SKM-1 (cell line): ENCODE data around the gene IFNAR2.

Source experiments
- DNase-seq: peaks from one replicate; lab custom pipeline; 2025; ENCODE audit not compliant: unreplicated experiment; lab: John Stamatoyannopoulos, UW

IFNAR2 gene

GRCh38 chr21:33266789-33267135 is 37.0 kb downstream of the IFNAR2 start:
- DNase-seq: no peak

- no peak for DNase-seq
Measured at GRCh38 chr21:33267250-33267649, 37.5 kb downstream of the IFNAR2 start.

- DNase-seq: no peak
Measured at GRCh38 chr21:33268393-33268736, 38.6 kb downstream of the IFNAR2 start.

GRCh38 chr21:33268737-33269441 is 39.2 kb downstream of the IFNAR2 start:
- no peak for DNase-seq

- no peak for DNase-seq
Measured at GRCh38 chr21:33270986-33271385, 41.2 kb downstream of the IFNAR2 start.

- DNase-seq: no peak
Measured at GRCh38 chr21:33273044-33273443, 43.3 kb downstream of the IFNAR2 start.

- no peak for DNase-seq
Measured at GRCh38 chr21:33278721-33279120, 49.0 kb downstream of the IFNAR2 start.

- no peak for DNase-seq
Measured at GRCh38 chr21:33279330-33279820, 49.6 kb downstream of the IFNAR2 start.
